Muscle of arm (tissue), 12 donors: Measurements from ENCODE around the gene GMEB2. TPM values are rescaled to one million over a fixed set of nuclear protein-coding genes. Genes with fewer than 3 reads are reported as not detected.
"Not testable (repeated sequence)": the region's sequence is repeated elsewhere in the genome, so short reads cannot be mapped to it uniquely, and the experiment has no call there.

Source experiments
- DNase-seq: peaks from one replicate; pipeline ENCODE4 v3.0.0-alpha.2; 2013
- polyA plus RNA-seq, 12 donors: library from polyadenylated mRNA; unstranded; fragments of 120-200 nt; gene quantifications; one replicate each; pipeline ENCODE4 v1.2.1, GENCODE V29; 2013; ENCODE audit not compliant: insufficient read length in 12 of 12

GMEB2 gene
- polyA plus RNA-seq, 12 donors = 5.8 to 11.0 (median 7.1) TPM; not detected in 1

- DNase-seq = no peak
These were observed 13.2 kb upstream of the GMEB2 start for GRCh38 chr20:63640086-63640485.

DNA sequence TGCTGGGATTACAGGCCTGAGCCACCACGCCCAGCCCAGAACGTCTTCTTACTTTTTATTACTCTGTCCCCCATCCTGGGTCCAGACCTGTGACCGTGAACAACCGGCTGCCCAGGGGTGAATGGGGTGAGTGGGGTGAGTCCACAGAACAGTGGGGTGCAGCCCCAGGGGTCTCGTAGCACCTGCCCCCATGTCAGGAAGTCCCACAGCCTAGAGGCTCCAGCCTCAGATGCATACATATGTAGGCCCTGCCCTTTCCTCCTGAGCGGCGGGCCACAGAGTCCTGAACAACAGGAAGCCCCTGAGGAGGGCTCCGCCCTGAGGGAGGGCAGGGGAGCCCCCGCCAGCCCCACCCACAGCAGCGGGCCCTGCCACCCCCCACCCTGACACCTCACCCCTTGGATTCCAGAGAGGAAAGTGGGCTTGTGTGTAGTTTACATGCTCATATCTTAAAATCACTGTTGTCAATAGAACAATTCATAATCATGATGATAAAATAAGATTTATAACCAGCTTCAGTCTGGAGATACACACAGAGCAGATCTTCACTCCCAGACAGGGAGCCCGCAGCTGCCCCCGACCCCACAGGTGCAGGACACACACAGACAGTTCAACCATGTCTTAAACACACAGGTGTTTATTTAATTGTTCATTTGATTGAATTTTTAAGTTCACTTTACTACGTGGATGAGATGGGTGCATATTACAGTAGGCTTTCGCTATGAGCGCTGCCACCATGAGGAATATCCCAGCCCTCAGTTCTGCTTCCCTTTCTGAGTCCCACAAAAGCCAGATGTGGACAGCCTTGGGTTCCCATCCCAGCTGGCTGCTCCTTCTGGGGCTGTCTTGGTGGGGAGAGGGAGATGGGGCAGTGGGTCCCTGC, 12.4 kb upstream of the GMEB2 start:
- DNase-seq = no peak

GRCh38 chr20:63636752-63637628, 10.1 kb upstream of the GMEB2 start:
- no peak for DNase-seq

GRCh38 chr20:63635431-63636141, 8.7 kb upstream of the GMEB2 start:
- no peak for DNase-seq

GRCh38 chr20:63633732-63634131, 6.8 kb upstream of the GMEB2 start:
- no peak for DNase-seq

DNA sequence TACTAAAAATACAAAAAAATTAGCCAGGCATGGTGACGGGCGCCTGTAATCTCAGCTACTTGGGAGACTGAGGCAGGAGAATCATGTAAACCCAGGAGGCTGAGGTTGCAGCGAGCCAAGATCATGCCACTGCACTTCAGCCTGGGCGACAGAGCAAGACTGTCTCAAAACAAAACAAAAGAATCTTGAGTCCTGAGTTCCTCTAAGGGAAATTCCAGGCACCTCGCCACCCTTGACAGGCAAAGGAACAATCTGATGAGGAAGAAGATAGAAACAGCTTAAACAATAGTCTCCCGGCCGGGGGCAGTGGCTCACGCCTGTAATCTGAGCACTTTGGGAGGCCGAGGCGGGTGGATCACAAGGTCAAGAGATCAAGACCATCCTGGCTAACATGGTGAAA, 4.5 kb upstream of the GMEB2 start:
- DNase-seq = not testable (repeated sequence)

GRCh38 chr20:63630956-63631355, 4.1 kb upstream of the GMEB2 start:
- DNase-seq = not testable (repeated sequence)

- DNase-seq = peak; percentile 72
These were observed 1.5 kb upstream of the GMEB2 start for GRCh38 chr20:63628246-63628975.

DNA sequence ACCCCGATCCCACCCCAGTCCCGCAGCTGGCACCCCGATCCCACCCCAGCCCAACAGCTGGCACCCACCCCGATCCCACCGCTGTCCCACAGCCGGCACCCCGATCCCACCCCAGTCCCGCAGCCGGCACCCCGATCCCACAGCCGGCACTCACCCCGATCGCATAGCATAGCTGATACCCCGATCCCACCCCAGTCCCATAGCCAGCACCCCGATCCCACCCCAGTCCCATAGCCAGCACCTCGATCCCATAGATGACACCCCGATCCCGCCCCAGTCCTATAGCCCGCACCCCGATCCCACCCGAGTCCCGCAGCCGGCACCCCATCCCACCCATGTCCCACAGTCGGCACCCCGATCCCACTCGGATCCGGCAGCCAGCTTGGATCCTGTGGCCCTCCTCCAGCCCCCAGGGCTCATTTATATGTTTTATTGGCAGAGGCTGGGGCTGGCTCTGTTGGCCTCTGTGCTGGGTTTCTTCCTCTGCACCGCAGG, 897 bp upstream of the GMEB2 start:
- DNase-seq = no peak

DNA sequence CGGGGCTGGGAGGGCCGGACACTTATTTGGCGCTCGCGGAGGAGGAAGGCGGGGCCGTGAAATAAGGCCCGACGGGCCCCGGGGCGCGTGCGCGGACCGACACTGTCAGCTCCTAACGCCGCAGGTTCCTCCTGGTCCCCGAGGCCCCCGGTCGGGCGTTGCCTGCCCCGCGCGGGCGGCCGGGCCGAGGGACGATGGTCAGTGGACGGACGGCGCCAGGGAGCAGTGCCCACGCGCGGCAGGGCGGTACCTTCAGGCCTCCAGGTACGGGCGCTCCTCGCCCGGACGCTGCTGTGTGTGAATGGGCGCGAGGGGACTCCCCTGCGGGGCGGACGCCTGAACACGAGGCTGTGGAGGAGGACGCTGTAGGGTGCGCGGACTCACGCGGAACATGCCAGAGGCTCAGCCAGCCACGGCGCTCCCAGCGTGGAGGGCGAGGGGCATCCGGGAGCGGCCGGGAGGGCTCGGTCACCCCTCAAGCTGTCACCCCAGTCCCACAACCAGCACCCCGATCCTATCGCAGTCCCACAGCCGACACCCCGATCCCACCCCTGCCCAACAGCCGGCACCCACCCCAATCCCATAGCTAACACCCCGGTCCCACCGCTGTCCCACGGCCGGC, 339 bp upstream of the GMEB2 start:
- DNase-seq = peak; percentile 94

DNA sequence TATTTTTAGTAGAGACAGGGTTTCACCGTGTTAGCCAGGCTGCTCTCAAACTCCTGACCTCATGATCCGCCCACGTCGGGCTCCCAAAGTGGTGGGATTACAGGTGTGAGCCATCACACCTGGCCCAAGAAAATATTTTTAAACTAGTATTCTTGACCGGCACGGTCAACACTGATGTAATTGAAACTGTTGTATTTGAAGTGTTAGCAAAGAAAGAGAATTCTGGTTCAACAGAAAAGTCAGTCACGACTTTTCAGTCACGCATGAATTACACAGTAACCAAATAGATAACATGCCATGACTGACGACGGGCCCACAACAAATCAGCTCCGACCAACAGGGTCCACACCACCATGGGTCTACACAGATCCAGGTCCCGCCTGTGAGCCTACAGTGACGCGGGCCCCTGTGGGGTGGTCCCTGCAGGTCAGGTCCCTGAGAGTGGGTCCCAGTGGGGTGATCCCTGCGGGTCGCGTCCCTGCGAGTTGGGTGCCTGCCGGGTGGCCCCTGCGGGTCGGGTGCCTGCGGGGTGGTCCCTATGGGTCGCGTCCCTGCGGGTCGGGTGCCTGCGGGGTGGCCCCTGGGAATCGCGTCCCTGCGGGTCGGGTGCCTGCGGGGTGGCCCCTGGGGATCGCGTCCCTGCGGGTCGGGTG, 1.0 kb downstream of the GMEB2 start:
- DNase-seq = no peak

DNA sequence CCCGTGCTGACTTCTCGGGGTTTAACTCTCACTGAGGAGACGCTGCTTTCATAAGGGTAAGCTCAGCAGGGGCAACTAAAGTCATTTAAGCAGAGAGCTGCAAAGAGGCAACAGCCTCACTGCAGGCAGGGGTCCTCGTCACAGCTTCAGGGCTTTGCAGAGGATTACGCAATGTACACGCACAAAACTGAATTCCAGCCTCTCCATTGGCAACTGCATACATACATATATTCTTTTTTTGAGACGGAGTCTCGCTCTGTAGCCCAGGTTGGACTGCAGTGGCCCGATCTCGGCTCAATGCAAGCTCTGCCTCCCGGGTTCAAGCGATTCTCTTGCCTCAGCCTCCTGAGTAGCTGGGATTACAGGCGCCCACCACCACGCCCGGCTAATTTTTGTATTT, 2.4 kb downstream of the GMEB2 start:
- no peak for DNase-seq

DNA sequence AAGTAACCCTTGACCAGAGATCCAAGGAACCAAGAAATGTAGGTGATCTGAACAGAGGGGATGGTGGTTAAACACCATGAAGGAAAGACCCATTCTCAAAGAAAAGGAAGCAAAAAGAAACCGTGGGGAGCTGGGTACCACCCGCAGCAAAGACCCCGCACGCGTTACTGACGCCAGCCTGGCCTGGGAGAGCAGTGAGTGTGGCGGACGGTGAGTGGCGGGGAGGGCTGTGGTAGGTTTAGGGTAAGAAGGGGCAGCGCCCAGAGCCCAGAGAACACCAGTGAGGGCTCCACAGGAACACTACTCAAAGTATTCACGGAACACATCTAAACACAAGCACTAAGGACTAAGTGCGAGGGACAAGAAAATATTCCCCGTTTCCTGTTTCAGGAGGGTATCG, 4.2 kb downstream of the GMEB2 start:
- DNase-seq = no peak

DNA sequence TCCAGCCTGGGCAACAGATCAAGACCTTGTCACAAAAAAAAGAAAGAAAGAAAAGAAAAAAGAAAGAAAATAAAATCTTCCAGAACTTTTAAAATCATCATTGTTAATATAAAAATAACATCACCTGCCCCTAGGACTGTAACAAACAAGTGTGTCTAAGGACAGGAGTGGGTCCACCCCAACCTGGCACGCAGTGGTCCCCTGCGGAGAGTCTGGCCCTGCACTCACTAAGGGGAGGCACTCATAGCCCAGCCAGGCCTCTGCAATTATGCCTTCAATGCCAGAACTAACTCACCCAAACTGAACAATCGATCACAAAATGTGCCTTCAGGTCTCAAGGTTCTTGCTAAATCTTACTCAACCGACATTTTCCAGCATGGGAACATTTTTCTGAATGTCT, 4.8 kb downstream of the GMEB2 start:
- DNase-seq = no peak

GRCh38 chr20:63620991-63621390, 5.9 kb downstream of the GMEB2 start:
- no peak for DNase-seq

DNA sequence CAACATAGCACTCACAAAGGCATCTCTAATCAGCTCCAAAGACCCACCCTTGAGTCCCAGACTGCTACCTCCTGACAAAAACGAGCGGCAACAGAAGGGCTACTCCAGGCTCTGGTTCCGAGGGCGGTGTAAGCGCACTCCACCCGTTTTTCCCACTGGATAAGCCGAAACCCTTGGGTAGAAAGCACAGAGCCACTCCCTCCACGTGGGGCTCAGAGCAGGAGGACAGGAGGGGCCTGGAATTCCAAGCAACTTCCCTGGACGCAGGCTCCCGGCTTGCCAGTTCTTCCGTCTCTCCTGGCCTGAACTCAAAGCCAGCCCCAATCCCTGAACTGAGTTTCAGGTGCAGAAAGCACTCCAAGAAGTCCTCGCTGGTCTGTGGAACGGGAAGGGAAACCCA, 7.4 kb downstream of the GMEB2 start:
- no peak for DNase-seq

GRCh38 chr20:63619086-63619485, 7.8 kb downstream of the GMEB2 start:
- no peak for DNase-seq

DNA sequence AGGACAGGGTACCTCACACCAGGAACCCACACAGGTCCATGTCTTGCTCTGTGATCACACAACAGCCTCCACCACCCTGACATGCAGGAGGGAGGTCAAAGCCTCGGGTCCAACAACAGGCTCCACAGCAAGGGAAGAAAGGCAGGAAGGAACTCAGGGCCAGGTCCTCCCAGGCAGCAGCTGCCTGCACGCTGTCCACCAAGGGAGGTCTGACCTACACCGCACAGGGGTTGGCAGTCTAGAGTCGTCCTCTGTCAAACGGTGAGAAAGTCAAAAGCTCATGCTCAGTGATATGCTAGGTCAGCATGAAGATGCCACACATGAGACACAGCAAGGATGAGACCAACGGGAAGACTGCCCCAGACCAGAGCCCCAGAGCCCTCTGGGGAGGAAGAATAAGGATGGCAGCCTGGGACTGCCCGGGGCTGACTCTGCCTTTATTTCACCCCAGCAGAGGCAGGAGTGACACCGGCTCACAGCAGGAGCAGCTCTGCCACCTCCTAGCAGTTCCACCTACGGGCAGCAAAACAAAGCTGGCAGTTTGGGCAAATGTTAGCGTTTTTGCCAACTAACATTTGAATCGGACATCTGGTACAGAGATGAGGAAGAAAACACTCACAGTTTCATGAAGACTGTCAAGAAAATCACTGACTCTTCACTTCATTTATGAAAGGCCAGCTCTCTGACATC, 8.5 kb downstream of the GMEB2 start:
- no peak for DNase-seq

DNA sequence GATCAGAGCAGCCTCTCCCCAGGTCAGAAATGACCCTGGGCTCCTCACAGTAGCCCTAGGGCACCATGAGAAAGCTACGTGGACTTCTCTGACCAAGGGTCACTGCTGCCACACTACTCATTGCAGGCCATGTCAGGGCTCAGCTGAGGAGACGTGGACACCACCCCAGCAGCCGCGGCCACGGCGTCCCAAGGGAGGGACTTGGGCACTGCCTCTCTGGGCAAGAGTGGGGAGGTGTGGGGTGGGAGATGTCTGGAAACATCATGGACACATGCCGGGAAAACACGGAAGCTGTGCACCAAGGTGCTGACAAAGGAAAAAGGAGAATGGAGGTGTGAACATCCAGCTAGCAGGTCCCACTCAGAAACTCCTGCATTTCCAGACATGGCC, 9.0 kb downstream of the GMEB2 start:
- DNase-seq = no peak
